Measurements from ENCODE around the gene C10orf95. TPM values are rescaled to one million over a fixed set of nuclear protein-coding genes. Genes with fewer than 3 reads are reported as not detected.

C10orf95 gene
- total and polyA plus RNA-seq, 2 of the 13 experiments (the other 11 are each of a cell fraction or from before 2014, with no cell fraction given) = 0.05 to 0.07 TPM

GRCh38 chr10:102422545-102423129 is 28.7 kb downstream of the C10orf95 start (continued):
- TF ChIP-seq BATF2 (CRISPR knock-in tag; IDR thresholded peaks at IDR 0.05) = no peak
- peak; percentile 80 for TF ChIP-seq KMT2A (CRISPR knock-in tag; IDR thresholded peaks at IDR 0.05)
- no peak for TF ChIP-seq NFIB (CRISPR knock-in tag; IDR thresholded peaks at IDR 0.05; ENCODE audit: borderline replicate concordance)
- no peak for TF ChIP-seq ZNF446 (CRISPR knock-in tag; IDR thresholded peaks at IDR 0.05)
- TF ChIP-seq ZFX (CRISPR knock-in tag; IDR thresholded peaks at IDR 0.05; ENCODE audit: low read depth) = peak; percentile 92
- no peak for TF ChIP-seq NR2F1 (CRISPR knock-in tag; IDR thresholded peaks at IDR 0.05)
- TF ChIP-seq DPF2 (CRISPR knock-in tag; IDR thresholded peaks at IDR 0.05; ENCODE audit: borderline replicate concordance, low read depth) = no peak
- peak; percentile 75 for TF ChIP-seq PHF21A (CRISPR knock-in tag; IDR thresholded peaks at IDR 0.05)
- TF ChIP-seq ZNF781 (CRISPR knock-in tag; IDR thresholded peaks at IDR 0.05; ENCODE audit: borderline replicate concordance, not compliant biosample characterization) = peak; percentile 82
- no peak for TF ChIP-seq ZNF773 (CRISPR knock-in tag; IDR thresholded peaks at IDR 0.05; ENCODE audit: borderline replicate concordance)
- no peak for TF ChIP-seq ATF4 (CRISPR knock-in tag; IDR thresholded peaks at IDR 0.05)
- 0 out of 2 replicates have a peak, but pooled peaks have one; percentile 49 for TF ChIP-seq ZSCAN29 (CRISPR knock-in tag; conservative IDR thresholded peaks at IDR 0.05)
- TF ChIP-seq MIER3 (CRISPR knock-in tag; IDR thresholded peaks at IDR 0.05; ENCODE audit: borderline replicate concordance) = peak; percentile 85
- TF ChIP-seq ZKSCAN5 (CRISPR knock-in tag; IDR thresholded peaks at IDR 0.05) = peak; percentile 64; the same call in 1 of the 2 replicates
- TF ChIP-seq ZGPAT (CRISPR knock-in tag; IDR thresholded peaks at IDR 0.05) = peak; percentile 87
- TF ChIP-seq SIN3A (IDR thresholded peaks at IDR 0.05; ENCODE audit: borderline replicate concordance, low read depth, low read length) = 0 out of 2 replicates have a peak, but pooled peaks have one; percentile 59
- TF ChIP-seq ZSCAN22 (CRISPR knock-in tag; IDR thresholded peaks at IDR 0.05) = no peak
- peak; percentile 87; the same call in 1 of the 2 replicates for TF ChIP-seq KDM4B (CRISPR knock-in tag; IDR thresholded peaks at IDR 0.05)
- TF ChIP-seq ZBTB38 (CRISPR knock-in tag; IDR thresholded peaks at IDR 0.05) = peak; percentile 75; the same call in 1 of the 2 replicates
- TF ChIP-seq ZNF784 (CRISPR knock-in tag; IDR thresholded peaks at IDR 0.05; ENCODE audit: borderline replicate concordance) = no peak
- TF ChIP-seq WIZ (CRISPR knock-in tag; IDR thresholded peaks at IDR 0.05) = no peak
- TF ChIP-seq CBX1 (IDR thresholded peaks at IDR 0.05; ENCODE audit: low read depth) = peak; percentile 58
- peak; percentile 72 for TF ChIP-seq FOXO1 (CRISPR knock-in tag; IDR thresholded peaks at IDR 0.05)
- no peak for TF ChIP-seq U2AF1 (optimal IDR thresholded peaks at IDR 0.05; ENCODE audit: low read depth, low read length)
- no peak for TF ChIP-seq FUBP1 (CRISPR knock-in tag; IDR thresholded peaks at IDR 0.05; ENCODE audit: borderline replicate concordance)
